GM19328 (cell line): Measurements from ENCODE around the gene CCS.
"Not testable (repeated sequence)": the region's sequence is repeated elsewhere in the genome, so short reads cannot be mapped to it uniquely, and the experiment has no call there.

Experiments used
- ATAC-seq: cut with Tn5 transposase; IDR thresholded peaks from one replicate; pipeline ENCODE4 v1.9.1; 2021; ENCODE audit warnings: mild to moderate bottlenecking, moderate library complexity; ENCODE audit not compliant: unreplicated experiment

The CCS gene

GRCh38 chr11:66561178-66561974 is 31.6 kb upstream of the CCS start:
- no peak for ATAC-seq

GRCh38 chr11:66561975-66562248 is 31.1 kb upstream of the CCS start:
- ATAC-seq = no peak

- ATAC-seq = no peak
Measured at GRCh38 chr11:66562275-66562674, 30.7 kb upstream of the CCS start.

- no peak for ATAC-seq
Measured at GRCh38 chr11:66562907-66563583, 29.9 kb upstream of the CCS start.

- no peak for ATAC-seq
Measured at GRCh38 chr11:66563832-66564231, 29.2 kb upstream of the CCS start.

- no peak for ATAC-seq
Measured at GRCh38 chr11:66564538-66564937, 28.4 kb upstream of the CCS start.

GRCh38 chr11:66564984-66565383 is 28.0 kb upstream of the CCS start:
- no peak for ATAC-seq

- ATAC-seq = no peak
Measured at GRCh38 chr11:66566221-66566620, 26.8 kb upstream of the CCS start.

- ATAC-seq = no peak
Measured at GRCh38 chr11:66567787-66568123, 25.2 kb upstream of the CCS start.

- ATAC-seq = no peak
Measured at GRCh38 chr11:66568124-66568916, 24.7 kb upstream of the CCS start, which contains the start of gene CTSF. Gene CTSF (minus strand): TSS chr11:66568606. CDS start chr11:66568486, 120 bp downstream.

GRCh38 chr11:66569076-66569475 is 23.9 kb upstream of the CCS start:
- no peak for ATAC-seq

GRCh38 chr11:66570079-66570849 is 22.7 kb upstream of the CCS start:
- no peak for ATAC-seq

GRCh38 chr11:66570850-66571180 is 22.2 kb upstream of the CCS start:
- no peak for ATAC-seq

GRCh38 chr11:66579017-66579606 is 13.9 kb upstream of the CCS start:
- ATAC-seq = no peak

- ATAC-seq = no peak
Measured at GRCh38 chr11:66580803-66581202, 12.2 kb upstream of the CCS start.

GRCh38 chr11:66581261-66581660 is 11.7 kb upstream of the CCS start:
- no peak for ATAC-seq

- not testable (repeated sequence) for ATAC-seq
Measured at GRCh38 chr11:66582565-66583147, 10.3 kb upstream of the CCS start.

- not testable (repeated sequence) for ATAC-seq
Measured at GRCh38 chr11:66585447-66585846, 7.5 kb upstream of the CCS start.

- no peak for ATAC-seq
Measured at GRCh38 chr11:66586136-66586535, 6.8 kb upstream of the CCS start.

- not testable (repeated sequence) for ATAC-seq
Measured at GRCh38 chr11:66589315-66589714, 3.7 kb upstream of the CCS start.
